ENCODE data around the gene DAZ1. TPM values are rescaled to one million over a fixed set of nuclear protein-coding genes. Genes with fewer than 3 reads are reported as not detected.
"Not testable (repeated sequence)": the region's sequence is repeated elsewhere in the genome, so short reads cannot be mapped to it uniquely, and the experiment has no call there.

The DAZ1 gene
- total RNA-seq (2014; rRNA removed; shearing (Covaris generic)): not detected in 2 replicates
- not detected in 2 replicates for polyA plus RNA-seq (2015; cell fraction: cytosol; rRNA removed)
- not detected in 2 replicates for polyA plus RNA-seq (2015; cell fraction: nucleus; rRNA removed)

- not testable (repeated sequence) for DNase-seq (ENCODE audit: low read depth)
Measured at GRCh38 chrY:23198908-23199307, at the start of gene DAZ1. Gene DAZ1, minus strand, starts transcription at chrY:23199008. Its CDS starts 208 bp downstream, at chrY:23198800.

- DNase-seq (ENCODE audit: low read depth): not testable (repeated sequence)
Measured at GRCh38 chrY:23219233-23219632, 20.4 kb upstream of the DAZ1 start, which contains the start of gene DAZ2. Gene DAZ2, plus strand, starts transcription at chrY:23219533. Its CDS starts 208 bp downstream, at chrY:23219741.

- DNase-seq (ENCODE audit: low read depth): not testable (repeated sequence)
Measured at GRCh38 chrY:23210681-23211080, 11.9 kb upstream of the DAZ1 start.

- not testable (repeated sequence) for DNase-seq (ENCODE audit: low read depth)
Measured at GRCh38 chrY:23209802-23210495, 11.1 kb upstream of the DAZ1 start.

- not testable (repeated sequence) for DNase-seq (ENCODE audit: low read depth)
Measured at GRCh38 chrY:23207455-23207854, 8.6 kb upstream of the DAZ1 start.

Other genes starting within 250 kb of the DAZ1 start
- not detected in 2 replicates for gene BPY2, start 214.7 kb downstream of the DAZ1 start, total RNA-seq (2014; rRNA removed; shearing (Covaris generic))
- not detected in 2 replicates for gene DAZ2, start 20.5 kb upstream of the DAZ1 start, total RNA-seq (2014; rRNA removed; shearing (Covaris generic))

Data from HT1080 (cell line).